HG03439 (cell line): ENCODE measurements around the gene KCNG2.

Experiments used
- ATAC-seq: cut with Tn5 transposase; IDR thresholded peaks from one replicate; pipeline ENCODE4 v1.9.1; 2021; ENCODE audit warnings: mild to moderate bottlenecking, moderate library complexity; ENCODE audit not compliant: unreplicated experiment

Gene KCNG2

GRCh38 chr18:79816981-79817606 is 19.4 kb downstream of the KCNG2 start:
- no peak for ATAC-seq

DNA sequence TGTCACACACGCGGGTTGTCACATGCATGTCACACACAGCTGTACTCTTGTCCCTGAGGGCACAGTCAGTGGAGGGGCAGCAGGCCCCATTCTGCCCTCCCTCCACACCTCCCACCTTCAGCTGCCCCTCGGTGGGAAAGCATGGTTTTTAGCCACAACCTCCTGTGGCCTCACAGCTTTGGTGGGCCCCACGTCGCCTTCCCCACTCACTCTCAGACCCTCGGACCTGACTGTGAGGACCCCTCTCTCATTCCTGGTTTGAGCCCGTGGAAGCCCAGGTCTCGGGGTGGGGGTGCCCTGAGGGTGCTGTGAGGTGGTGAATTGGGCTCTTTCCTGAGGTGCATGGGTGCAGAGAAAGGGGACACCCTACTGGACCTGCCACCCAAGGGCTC is 19.9 kb downstream of the KCNG2 start:
- ATAC-seq, result no peak

GRCh38 chr18:79818036-79818435 is 20.3 kb downstream of the KCNG2 start:
- no peak for ATAC-seq

- ATAC-seq, result no peak
Measured at GRCh38 chr18:79818631-79819030, 20.9 kb downstream of the KCNG2 start.

DNA sequence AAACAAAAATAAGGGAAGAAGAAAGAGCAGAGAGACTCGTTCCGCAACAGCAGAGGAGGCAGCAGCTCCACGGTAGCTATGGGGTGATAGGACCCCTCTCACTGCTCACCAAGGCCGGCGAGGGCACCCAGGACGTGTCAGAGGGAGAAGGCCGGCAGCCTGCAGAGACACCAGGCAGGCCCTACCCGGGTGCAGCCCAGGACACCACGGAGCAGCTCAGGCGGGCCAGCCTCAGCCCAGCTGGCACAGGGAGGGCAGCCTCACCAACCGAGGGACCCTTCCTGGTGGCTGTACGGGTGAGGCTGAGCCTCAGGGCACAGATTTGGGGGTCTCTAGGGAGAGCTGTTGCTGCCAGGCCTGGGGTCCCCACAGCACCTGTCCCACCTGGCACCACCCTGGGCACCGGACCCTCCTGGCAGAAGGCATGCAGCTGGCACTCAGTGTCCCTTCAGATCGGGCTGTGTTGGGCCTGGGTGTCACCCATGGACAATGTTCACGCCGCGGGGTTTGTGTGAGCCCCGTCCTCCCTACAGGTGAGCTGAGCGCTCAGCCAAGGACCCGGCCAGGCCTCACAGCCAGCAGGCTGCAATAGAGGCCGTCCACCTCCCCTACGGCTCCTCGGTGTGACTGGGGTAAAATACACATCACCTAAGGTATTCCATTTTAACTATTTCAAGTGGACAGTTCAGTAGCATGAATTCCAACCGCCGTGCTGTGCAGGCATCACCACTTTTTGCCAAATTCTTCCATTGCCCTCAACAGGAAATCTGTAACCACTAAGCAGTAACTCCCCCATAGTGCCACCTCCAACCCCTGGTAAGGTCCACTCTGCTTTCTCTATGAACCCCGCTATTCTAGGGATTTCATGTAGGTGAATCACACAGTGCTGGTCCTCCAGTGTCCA is 21.6 kb downstream of the KCNG2 start:
- ATAC-seq, result no peak

DNA sequence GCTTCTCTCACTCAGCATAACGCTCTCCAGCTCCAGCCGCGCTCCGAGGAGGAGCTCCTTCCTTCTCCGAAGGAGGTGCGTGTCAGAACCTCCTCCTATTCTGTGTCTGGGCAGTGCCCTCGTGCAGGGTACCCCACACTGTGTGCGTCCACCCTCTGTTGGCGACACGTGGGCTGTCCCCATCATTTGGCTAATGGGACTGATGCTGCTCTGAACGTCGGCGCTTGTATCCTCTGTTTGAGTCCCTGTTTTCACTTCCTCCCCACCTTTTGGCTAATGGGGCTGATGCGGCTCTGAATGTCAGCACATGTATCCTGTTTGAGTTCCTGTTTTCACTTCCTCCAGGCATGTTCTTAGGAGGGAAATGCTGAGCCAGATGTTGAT is 22.2 kb downstream of the KCNG2 start:
- ATAC-seq, result no peak

DNA sequence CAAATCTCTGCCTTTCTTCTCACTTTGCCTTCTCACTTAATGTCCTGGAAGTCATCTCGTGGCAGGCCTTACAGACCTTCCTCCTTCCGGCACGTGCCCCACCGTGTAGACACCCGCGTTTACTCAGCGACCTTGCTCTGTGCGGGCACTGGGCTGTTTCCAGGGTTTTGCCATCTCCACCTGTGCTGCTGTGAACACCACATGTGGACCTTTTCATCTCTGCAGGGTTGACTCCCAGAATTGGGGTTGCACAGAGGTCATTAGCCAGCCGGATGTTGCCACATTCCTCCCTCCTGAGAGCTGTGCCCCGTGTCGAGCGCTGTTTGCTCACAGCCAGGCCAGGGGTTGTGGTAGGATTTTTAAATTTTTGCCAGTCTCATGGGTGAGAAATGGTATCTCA is 25.4 kb downstream of the KCNG2 start:
- ATAC-seq, result no peak

DNA sequence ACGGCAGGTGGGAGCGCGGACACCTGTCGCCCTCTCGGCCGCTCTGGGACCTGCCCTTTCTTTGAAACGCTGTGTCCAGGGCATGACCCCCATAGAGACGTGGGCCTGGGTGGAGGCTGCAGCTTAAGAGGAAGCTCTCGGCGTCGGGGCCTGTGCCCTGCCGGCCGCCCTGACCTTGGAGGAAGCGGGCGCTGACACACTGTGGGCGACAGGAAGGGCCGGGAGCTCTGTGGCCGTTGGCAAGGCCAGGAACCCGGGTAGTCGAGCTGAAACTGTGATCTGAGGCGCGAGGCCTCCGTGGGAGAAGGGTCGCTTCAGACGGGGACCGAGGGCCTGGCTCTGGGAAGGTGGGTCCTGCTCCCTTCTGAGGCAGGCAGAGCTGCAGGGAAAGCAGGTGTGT is 28.2 kb downstream of the KCNG2 start:
- ATAC-seq, result no peak

- no peak for ATAC-seq
Measured at GRCh38 chr18:79826966-79827365, 29.2 kb downstream of the KCNG2 start.

DNA sequence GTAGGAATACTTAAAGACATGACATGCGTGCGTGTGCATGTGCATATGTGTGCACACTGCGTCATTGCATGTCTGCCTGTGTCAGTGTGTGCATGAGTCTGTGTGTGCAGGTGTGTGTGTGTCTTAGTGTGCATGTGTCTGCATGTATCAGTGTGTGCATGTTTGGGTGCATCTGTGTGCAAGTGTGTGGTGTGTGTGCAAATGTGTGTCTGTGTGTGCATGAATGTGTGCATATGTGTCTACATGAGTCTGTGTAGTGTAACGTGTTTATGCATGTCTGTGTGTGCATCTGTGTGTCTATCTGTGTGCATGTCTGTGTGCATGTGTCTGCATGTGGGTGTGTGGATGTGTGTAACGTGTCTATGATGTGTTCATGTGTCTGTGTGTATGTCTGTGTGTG is 30.5 kb downstream of the KCNG2 start:
- no peak for ATAC-seq

GRCh38 chr18:79829136-79829854 is 31.6 kb downstream of the KCNG2 start:
- ATAC-seq, result no peak

DNA sequence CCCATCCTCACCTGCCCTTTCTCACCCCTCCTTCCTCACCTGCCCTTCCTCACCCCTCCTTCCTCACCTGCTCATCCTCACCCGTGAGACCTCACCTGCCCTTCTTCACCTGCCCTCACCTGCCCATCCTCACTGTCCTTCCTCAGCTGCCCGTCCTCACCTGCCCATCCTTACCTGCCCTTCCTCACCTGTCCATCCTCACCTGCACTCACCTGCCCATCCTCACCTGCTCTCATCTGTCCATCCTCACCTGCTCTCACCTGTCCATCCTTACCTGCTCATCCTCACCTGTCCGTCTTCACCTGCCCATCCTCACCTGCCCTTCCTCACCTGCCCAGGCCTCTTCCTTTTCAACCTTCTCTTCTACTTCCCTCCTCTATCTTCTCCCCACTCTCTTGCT is 34.4 kb downstream of the KCNG2 start:
- ATAC-seq, result no peak

DNA sequence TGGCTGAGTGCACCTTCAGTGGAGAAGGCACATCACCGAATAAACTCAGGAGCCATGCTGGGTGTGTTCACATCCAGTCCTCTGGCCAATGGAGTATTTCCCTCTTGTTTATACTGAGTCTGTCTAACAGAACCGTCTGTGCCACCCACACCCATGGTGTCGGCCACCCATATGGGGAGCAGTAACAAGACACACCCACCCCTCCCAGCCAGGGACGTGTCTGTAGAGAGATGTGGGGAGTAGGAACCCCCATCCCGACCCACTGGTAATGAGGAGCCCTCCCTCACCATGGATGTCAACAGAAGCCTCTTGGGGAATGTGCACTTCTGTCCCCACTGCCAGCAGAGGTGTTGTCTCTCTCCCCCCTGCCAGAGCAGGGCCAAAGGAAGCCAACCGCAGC is 37.1 kb downstream of the KCNG2 start:
- no peak for ATAC-seq

DNA sequence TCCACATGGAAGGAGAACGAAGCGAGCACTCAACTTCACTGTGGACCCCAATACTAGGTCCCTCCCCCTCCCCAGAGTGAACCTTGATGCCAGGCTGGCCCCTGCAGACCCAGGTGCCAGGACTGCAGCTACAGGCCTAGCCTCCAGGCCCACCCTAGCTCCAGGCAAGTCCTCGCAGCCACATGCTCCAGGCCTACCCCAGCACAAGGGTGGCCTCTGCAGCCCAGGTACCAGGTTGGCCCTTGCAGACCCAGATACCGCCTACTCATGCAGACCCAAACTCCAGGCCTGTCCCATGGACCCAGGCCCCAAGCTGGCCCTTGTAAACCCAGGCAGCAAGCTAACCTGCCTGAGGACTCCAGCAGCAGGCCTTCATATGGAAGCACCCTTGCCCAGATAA is 44.2 kb downstream of the KCNG2 start:
- ATAC-seq, result no peak

GRCh38 chr18:79844999-79845563 is 47.3 kb downstream of the KCNG2 start:
- ATAC-seq, result no peak

- no peak for ATAC-seq
Measured at GRCh38 chr18:79846936-79847557, 49.3 kb downstream of the KCNG2 start.

DNA sequence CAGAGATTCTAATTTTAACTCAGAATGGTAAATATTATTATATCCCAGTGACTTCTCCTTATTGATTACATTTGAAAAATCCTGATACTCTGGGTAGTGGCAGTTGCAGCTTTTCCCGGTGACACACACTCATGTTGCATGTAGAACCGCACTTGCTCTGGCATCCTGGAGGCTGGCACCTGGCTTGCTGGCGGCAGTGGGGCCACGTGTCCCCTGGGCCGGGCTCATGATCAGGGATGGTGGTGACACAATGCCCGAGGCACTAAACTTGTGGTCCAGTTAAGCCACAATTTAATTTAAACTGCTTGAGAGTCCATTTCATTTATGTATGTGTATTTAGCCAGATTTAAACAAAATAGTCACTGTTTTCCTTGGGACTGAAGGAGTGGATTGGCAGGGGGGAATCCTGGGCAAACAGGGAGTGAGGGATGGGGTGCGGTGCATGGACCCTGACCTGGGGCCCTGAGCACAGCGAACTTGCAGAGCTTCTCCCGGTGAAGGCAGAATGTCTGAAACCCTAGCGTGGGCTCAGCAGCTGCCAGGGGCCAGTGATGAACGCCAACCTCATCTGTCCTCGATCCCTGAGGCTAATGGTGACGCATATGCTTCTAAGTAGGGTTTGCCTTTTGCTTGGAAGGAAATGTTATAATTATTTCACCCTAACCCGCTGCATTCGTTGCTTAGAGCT is 50.0 kb downstream of the KCNG2 start:
- ATAC-seq, result no peak

DNA sequence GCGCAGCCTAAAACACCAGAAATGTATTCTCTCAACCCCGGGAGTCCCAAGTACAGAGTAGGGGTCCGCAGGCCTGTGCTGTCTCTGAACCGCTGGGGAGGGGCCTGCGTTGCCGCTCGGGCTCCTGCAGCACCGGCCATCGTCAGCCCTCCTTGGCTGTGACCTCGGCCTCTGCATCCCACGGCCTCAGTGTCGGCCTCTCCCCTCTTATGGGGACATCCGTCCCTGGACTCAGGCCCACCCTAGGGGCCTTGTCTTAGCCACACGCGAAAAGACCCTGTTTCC is 50.5 kb downstream of the KCNG2 start:
- ATAC-seq, result no peak

DNA sequence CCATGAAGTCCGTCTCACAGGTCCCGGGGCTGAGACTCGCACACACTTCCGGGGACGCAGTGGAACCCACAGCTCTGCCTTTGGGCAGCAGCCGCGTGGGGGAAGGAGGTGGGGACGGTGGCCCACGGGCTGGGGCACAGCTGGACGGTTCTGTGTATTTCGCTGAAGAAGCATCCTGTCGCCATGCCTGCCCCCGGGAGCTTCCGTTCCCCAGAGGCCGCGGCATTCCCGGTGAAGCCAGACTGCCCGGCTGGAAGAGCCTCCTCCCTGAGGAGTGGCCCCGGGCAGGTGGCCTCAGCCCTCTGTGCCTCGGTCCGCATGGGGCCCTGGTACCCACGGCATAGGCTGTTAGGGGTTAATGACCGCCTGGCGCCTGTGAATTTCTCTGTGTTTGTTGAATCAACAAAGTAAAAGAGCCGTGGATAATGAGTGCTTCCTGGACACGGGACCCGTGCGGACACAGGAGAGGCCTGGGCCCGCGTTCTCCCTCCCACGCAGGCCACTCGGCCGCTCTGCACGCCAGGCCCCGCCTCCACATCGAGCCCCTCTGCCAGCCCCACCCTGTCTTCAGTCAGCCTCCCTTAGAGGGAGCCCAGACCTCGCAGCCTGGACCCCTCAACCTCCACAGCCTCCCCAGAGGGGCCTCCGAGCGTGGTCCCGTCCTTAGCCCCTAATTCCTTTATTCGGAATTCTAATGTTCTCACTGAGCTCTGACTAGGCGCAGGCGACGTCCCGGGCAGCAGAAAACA is 51.0 kb downstream of the KCNG2 start:
- ATAC-seq, result no peak
